K562 (cell line): ENCODE measurements around the gene S100A10.

Experiments used
- CBX3 ChIP-seq, 2 experiments: IDR thresholded peaks; 1 replicate in 1 of 2; 2 replicates in 1 of 2; pipeline ENCODE4 v1.6.1; 2012; ENCODE audit warnings: inconsistent platforms in 2 of 2, low read length in 2 of 2, borderline replicate concordance in 1 of 2, control low read depth in 1 of 2
- FOXK1 ChIP-seq: sonication (generic); formaldehyde crosslinking; IDR thresholded peaks from 2 replicates; pipeline ENCODE4 v1.8.0; 2022; ENCODE audit warnings: missing genetic modification reagents, mild to moderate bottlenecking, borderline replicate concordance
- FOXM1 ChIP-seq, 2 experiments: fragments of 450-650 bp in 1 of 2; sonication (generic) in 1 of 2; formaldehyde crosslinking in 1 of 2; IDR thresholded peaks; 2 replicates each; pipeline versions ENCODE4 v1.6.1 to v1.9.0; 2017 to 2022; ENCODE audit warnings: low read depth in 2 of 2, mild to moderate bottlenecking in 2 of 2, missing genetic modification reagents in 1 of 2, moderate library complexity in 1 of 2
- HDAC2 ChIP-seq: fragments of 450-650 bp; IDR thresholded peaks from 2 replicates; pipeline ENCODE4 v1.6.1; 2016; ENCODE audit warnings: mild to moderate bottlenecking
- JUND ChIP-seq, 2 experiments: IDR thresholded peaks; 2 replicates in 1 of 2; 3 replicates in 1 of 2; pipeline ENCODE4 v1.6.1; 2011; ENCODE audit warnings: borderline replicate concordance in 2 of 2, low read depth in 2 of 2, low read length in 2 of 2, improper control_type of control experiment in 1 of 2, missing biosample characterization in 1 of 2, missing genetic modification characterization in 1 of 2, missing genetic modification reagents in 1 of 2
- MED1 ChIP-seq: sonication (generic); formaldehyde crosslinking; IDR thresholded peaks from 2 replicates; pipeline ENCODE4 v1.8.1; 2023; ENCODE audit warnings: missing genetic modification reagents, borderline replicate concordance
- MYC ChIP-seq, 2 experiments: fragments of 250-450 bp in 1 of 2; sonication (Bioruptor Pico) in 1 of 2; IDR thresholded peaks; 2 replicates each; pipeline versions ENCODE4 v1.5.1 to v1.6.1; 2012 to 2021; ENCODE audit warnings: low read depth in 2 of 2, borderline replicate concordance in 1 of 2, improper control_type of control experiment in 1 of 2, low read length in 1 of 2, mild to moderate bottlenecking in 1 of 2, moderate library complexity in 1 of 2
- TEAD4 ChIP-seq, 2 experiments: sonication (generic) in 1 of 2; formaldehyde crosslinking in 1 of 2; IDR thresholded peaks; 2 replicates each; pipeline versions ENCODE4 v1.6.1 to v1.8.0; 2012 to 2022; ENCODE audit warnings: borderline replicate concordance in 1 of 2, inconsistent platforms in 1 of 2, low read length in 1 of 2, mild to moderate bottlenecking in 1 of 2, missing genetic modification reagents in 1 of 2
- YY1 ChIP-seq, 3 experiments: IDR thresholded peaks; 2 replicates each; pipeline ENCODE4 v1.6.1; 2011; ENCODE audit warnings: low read length in 2 of 3, mild to moderate bottlenecking in 2 of 3, moderate library complexity in 2 of 3, borderline replicate concordance in 1 of 3, control low read depth in 1 of 3, low read depth in 1 of 3; ENCODE audit not compliant: insufficient read depth in 3 of 3, insufficient replicate concordance in 2 of 3, control insufficient read depth in 1 of 3, insufficient read length in 1 of 3; ENCODE audit errors: extremely low read depth in 1 of 3
- TF ChIP-seq, protein P1 (sequence below), 3 experiments: IDR thresholded peaks in 2 of 3; conservative IDR thresholded peaks in 1 of 3; 2 replicates each; pipeline ENCODE4 v1.5.1; 2011 to 2012; ENCODE audit warnings: low read length in 3 of 3, mild to moderate bottlenecking in 3 of 3, control low read depth in 2 of 3, improper control_type of control experiment in 1 of 3, inconsistent platforms in 1 of 3, low read depth in 1 of 3, mixed read lengths in 1 of 3, moderate library complexity in 1 of 3; ENCODE audit not compliant: insufficient read depth in 2 of 3
- TF ChIP-seq, protein P2 (sequence below), 3 experiments: fragments of 200-800 bp in 1 of 3; sonication (Bioruptor generic) in 1 of 3; sonication (generic) in 1 of 3; formaldehyde crosslinking in 1 of 3; IDR thresholded peaks; 2 replicates each; pipeline versions ENCODE4 v1.6.1 to v1.8.0; 2016 to 2022; ENCODE audit warnings: mild to moderate bottlenecking in 2 of 3, missing compliant biosample characterization in 2 of 3, missing genetic modification characterization in 2 of 3, missing genetic modification reagents in 1 of 3
- TF ChIP-seq, protein P3 (sequence below), 2 experiments: fragments of 450-650 bp; formaldehyde crosslinking in 1 of 2; IDR thresholded peaks; 2 replicates each; pipeline versions ENCODE4 v1.4.0 to v1.6.1; 2014 to 2020; ENCODE audit warnings: mild to moderate bottlenecking in 2 of 2, borderline replicate concordance in 1 of 2, low read depth in 1 of 2
- TF ChIP-seq, protein P4 (sequence below): sonication (generic); formaldehyde crosslinking; IDR thresholded peaks from 2 replicates; pipeline ENCODE4 v1.8.1; 2023; ENCODE audit warnings: mild to moderate bottlenecking, missing genetic modification reagents

DNA sequence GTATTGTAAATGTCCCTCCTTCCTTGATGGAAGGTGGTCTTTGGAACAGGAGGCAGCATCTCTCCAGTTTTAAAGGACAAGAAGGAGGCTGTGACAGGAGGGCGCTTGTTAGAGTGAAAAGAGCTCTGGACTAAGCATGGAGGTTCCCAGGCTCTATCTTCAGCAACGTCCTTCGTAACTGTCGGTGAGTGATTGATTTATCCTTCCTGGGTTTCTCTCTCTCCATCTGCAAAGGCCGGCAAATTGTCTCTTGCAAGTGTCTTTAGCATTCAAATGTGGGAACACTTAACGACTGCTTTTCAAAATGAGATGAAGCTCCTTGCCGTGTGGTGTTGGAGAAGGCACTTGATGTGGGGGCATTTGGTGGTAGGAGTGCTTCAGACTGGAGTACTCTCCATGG, 27.9 kb upstream of the S100A10 start:
- TF ChIP-seq CBX3 (IDR thresholded peaks at IDR 0.05; ENCODE audit: borderline replicate concordance in 1 of 2, low read length in 2 of 2) (no peak), HDAC2 (no peak), TEAD4 (IDR thresholded peaks at IDR 0.05; ENCODE audit: low read length) (no peak), TEAD4 (CRISPR knock-in tag; IDR thresholded peaks at IDR 0.05; ENCODE audit: borderline replicate concordance) (no peak), FOXM1 (IDR thresholded peaks at IDR 0.05; ENCODE audit: low read depth) (no peak), FOXM1 (CRISPR knock-in tag; IDR thresholded peaks at IDR 0.05; ENCODE audit: low read depth) (no peak), MED1 (CRISPR knock-in tag) (no peak), MYC (IDR thresholded peaks at IDR 0.05; ENCODE audit: low read depth, low read length) (no peak), MYC (CRISPR knock-in tag; IDR thresholded peaks at IDR 0.05; ENCODE audit: borderline replicate concordance, low read depth) (no peak), FOXK1 (no peak), YY1 (IDR thresholded peaks at IDR 0.05; ENCODE audit: borderline replicate concordance in 1 of 3, control insufficient read depth in 1 of 3, extremely low read depth in 1 of 3, insufficient read depth in 3 of 3, insufficient read length in 1 of 3, insufficient replicate concordance in 2 of 3, low read depth in 1 of 3, low read length in 2 of 3) (no peak), JUND (IDR thresholded peaks at IDR 0.05; ENCODE audit: borderline replicate concordance, low read depth, low read length) (no peak), JUND (tag; IDR thresholded peaks at IDR 0.05; ENCODE audit: borderline replicate concordance, low read depth, low read length) (no peak)
- TF ChIP-seq, protein P1, sequence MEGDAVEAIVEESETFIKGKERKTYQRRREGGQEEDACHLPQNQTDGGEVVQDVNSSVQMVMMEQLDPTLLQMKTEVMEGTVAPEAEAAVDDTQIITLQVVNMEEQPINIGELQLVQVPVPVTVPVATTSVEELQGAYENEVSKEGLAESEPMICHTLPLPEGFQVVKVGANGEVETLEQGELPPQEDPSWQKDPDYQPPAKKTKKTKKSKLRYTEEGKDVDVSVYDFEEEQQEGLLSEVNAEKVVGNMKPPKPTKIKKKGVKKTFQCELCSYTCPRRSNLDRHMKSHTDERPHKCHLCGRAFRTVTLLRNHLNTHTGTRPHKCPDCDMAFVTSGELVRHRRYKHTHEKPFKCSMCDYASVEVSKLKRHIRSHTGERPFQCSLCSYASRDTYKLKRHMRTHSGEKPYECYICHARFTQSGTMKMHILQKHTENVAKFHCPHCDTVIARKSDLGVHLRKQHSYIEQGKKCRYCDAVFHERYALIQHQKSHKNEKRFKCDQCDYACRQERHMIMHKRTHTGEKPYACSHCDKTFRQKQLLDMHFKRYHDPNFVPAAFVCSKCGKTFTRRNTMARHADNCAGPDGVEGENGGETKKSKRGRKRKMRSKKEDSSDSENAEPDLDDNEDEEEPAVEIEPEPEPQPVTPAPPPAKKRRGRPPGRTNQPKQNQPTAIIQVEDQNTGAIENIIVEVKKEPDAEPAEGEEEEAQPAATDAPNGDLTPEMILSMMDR (IDR thresholded peaks at IDR 0.05 in 2 of 3, conservative IDR thresholded peaks at IDR 0.05 in 1 of 3; ENCODE audit: insufficient read depth in 2 of 3, low read depth in 1 of 3, low read length in 3 of 3) = no peak
- TF ChIP-seq, protein P2, sequence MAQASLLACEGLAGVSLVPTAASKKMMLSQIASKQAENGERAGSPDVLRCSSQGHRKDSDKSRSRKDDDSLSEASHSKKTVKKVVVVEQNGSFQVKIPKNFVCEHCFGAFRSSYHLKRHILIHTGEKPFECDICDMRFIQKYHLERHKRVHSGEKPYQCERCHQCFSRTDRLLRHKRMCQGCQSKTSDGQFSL (CRISPR knock-in tag; IDR thresholded peaks at IDR 0.05) = no peak
- TF ChIP-seq, protein P2 (tag; IDR thresholded peaks at IDR 0.05) = no peak
- TF ChIP-seq, protein P3, sequence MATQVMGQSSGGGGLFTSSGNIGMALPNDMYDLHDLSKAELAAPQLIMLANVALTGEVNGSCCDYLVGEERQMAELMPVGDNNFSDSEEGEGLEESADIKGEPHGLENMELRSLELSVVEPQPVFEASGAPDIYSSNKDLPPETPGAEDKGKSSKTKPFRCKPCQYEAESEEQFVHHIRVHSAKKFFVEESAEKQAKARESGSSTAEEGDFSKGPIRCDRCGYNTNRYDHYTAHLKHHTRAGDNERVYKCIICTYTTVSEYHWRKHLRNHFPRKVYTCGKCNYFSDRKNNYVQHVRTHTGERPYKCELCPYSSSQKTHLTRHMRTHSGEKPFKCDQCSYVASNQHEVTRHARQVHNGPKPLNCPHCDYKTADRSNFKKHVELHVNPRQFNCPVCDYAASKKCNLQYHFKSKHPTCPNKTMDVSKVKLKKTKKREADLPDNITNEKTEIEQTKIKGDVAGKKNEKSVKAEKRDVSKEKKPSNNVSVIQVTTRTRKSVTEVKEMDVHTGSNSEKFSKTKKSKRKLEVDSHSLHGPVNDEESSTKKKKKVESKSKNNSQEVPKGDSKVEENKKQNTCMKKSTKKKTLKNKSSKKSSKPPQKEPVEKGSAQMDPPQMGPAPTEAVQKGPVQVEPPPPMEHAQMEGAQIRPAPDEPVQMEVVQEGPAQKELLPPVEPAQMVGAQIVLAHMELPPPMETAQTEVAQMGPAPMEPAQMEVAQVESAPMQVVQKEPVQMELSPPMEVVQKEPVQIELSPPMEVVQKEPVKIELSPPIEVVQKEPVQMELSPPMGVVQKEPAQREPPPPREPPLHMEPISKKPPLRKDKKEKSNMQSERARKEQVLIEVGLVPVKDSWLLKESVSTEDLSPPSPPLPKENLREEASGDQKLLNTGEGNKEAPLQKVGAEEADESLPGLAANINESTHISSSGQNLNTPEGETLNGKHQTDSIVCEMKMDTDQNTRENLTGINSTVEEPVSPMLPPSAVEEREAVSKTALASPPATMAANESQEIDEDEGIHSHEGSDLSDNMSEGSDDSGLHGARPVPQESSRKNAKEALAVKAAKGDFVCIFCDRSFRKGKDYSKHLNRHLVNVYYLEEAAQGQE (IDR thresholded peaks at IDR 0.05; ENCODE audit: borderline replicate concordance) = no peak
- TF ChIP-seq, protein P3 (CRISPR knock-in tag; IDR thresholded peaks at IDR 0.05; ENCODE audit: low read depth) = no peak
- TF ChIP-seq, protein P4, sequence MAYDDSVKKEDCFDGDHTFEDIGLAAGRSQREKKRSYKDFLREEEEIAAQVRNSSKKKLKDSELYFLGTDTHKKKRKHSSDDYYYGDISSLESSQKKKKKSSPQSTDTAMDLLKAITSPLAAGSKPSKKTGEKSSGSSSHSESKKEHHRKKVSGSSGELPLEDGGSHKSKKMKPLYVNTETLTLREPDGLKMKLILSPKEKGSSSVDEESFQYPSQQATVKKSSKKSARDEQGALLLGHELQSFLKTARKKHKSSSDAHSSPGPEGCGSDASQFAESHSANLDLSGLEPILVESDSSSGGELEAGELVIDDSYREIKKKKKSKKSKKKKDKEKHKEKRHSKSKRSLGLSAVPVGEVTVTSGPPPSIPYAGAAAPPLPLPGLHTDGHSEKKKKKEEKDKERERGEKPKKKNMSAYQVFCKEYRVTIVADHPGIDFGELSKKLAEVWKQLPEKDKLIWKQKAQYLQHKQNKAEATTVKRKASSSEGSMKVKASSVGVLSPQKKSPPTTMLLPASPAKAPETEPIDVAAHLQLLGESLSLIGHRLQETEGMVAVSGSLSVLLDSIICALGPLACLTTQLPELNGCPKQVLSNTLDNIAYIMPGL (CRISPR knock-in tag) = no peak
